Measurements from ENCODE around the gene UVSSA. TPM values are rescaled to one million over a fixed set of nuclear protein-coding genes. Genes with fewer than 3 reads are reported as not detected.

Gene UVSSA
- total RNA-seq, 2 experiments from 2014 or later, result 18.6 to 20.2 TPM

- ChIA-PET POLR2A (no interaction called here), CTCF (no interaction called here)
- TF ChIP-seq CTCF (IDR thresholded peaks at IDR 0.05), result no peak
- Mint-ChIP-seq H3K36me3 (ENCODE audit: low read depth) (no peaks in the 10 kb centered on the region), H3K4me3 (no peak overlapping the region), H3K27me3 (peaks cover 60% of the 10 kb centered on the region), H3K27ac (no peak overlapping the region), H3K9me3 (no peaks in the 10 kb centered on the region), H3K4me1 (ENCODE audit: low read depth) (peaks cover 7% of the 10 kb centered on the region)
- DNase-seq, result no peak
- intact Hi-C loops (cut with micrococcal nuclease), result no loop called here
- no peak for ATAC-seq
These were observed 62.8 kb downstream of the UVSSA start for GRCh38 chr4:1409491-1410425.

- H3K4me1 Mint-ChIP-seq (ENCODE audit: low read depth), result peaks cover 6% of the 10 kb centered on the region
- no peak overlapping the region for H3K4me3 Mint-ChIP-seq
- ATAC-seq (peak; percentile 82), DNase-seq (peak; percentile 72)
- no peak overlapping the region for H3K27ac Mint-ChIP-seq
- TF ChIP-seq CTCF (IDR thresholded peaks at IDR 0.05), result no peak
- ChIA-PET CTCF (no interaction called here), POLR2A (no interaction called here)
- no peaks in the 10 kb centered on the region for H3K36me3 Mint-ChIP-seq (ENCODE audit: low read depth)
- intact Hi-C loops (cut with micrococcal nuclease), result no loop called here
- peaks cover 59% of the 10 kb centered on the region for H3K27me3 Mint-ChIP-seq
- no peaks in the 10 kb centered on the region for H3K9me3 Mint-ChIP-seq
These were observed 63.7 kb downstream of the UVSSA start for GRCh38 chr4:1410491-1411325.

GRCh38 chr4:1411436-1412375 is 64.7 kb downstream of the UVSSA start:
- no peak overlapping the region for H3K27ac Mint-ChIP-seq
- peaks cover 63% of the 10 kb centered on the region for H3K27me3 Mint-ChIP-seq
- no peaks in the 10 kb centered on the region for H3K9me3 Mint-ChIP-seq
- no peak overlapping the region for H3K4me3 Mint-ChIP-seq
- no peak for DNase-seq
- intact Hi-C loops (cut with micrococcal nuclease), result no loop called here
- no peak for TF ChIP-seq CTCF (IDR thresholded peaks at IDR 0.05)
- ChIA-PET CTCF (no interaction called here), POLR2A (interaction anchor here (1.1 kb wide), 1 partner anchor 593 kb away, joined by 3 read pairs; no protein-coding TSS in a partner anchor)
- no peak for ATAC-seq
- peaks cover 6% of the 10 kb centered on the region for H3K4me1 Mint-ChIP-seq (ENCODE audit: low read depth)
- no peaks in the 10 kb centered on the region for H3K36me3 Mint-ChIP-seq (ENCODE audit: low read depth)

- TF ChIP-seq CTCF (IDR thresholded peaks at IDR 0.05), result no peak
- H3K27ac Mint-ChIP-seq, result no peak overlapping the region
- no peak for DNase-seq
- no peak overlapping the region for H3K4me3 Mint-ChIP-seq
- POLR2A ChIA-PET, result interaction anchor here (1.1 kb wide), 1 partner anchor 594 kb away, joined by 3 read pairs; no protein-coding TSS in a partner anchor
- H3K36me3 Mint-ChIP-seq (ENCODE audit: low read depth), result no peaks in the 10 kb centered on the region
- peaks cover 2% of the 10 kb centered on the region for H3K4me1 Mint-ChIP-seq (ENCODE audit: low read depth)
- CTCF ChIA-PET, result no interaction called here
- peaks cover 58% of the 10 kb centered on the region for H3K27me3 Mint-ChIP-seq
- H3K9me3 Mint-ChIP-seq, result no peaks in the 10 kb centered on the region
- ATAC-seq, result no peak
- intact Hi-C loops (cut with micrococcal nuclease), result no loop called here
These were observed 65.6 kb downstream of the UVSSA start for GRCh38 chr4:1412376-1413203.

All from activated CD8-positive, alpha-beta T cell treated with anti-CD3 and anti-CD28 coated beads for 36 hours (primary cell).